CD1c-positive myeloid dendritic cell (primary cell): ENCODE measurements around the gene F11.
"Not testable (repeated sequence)": the region's sequence is repeated elsewhere in the genome, so short reads cannot be mapped to it uniquely, and the experiment has no call there.

Source experiments
- DNase-seq: peaks from one replicate; pipeline ENCODE4 v3.0.0-alpha.2; 2016; ENCODE audit errors: extremely low spot score

F11 gene

GRCh38 chr4:186298031-186298647 lies 32.1 kb downstream of the F11 start:
- DNase-seq: no peak

GRCh38 chr4:186299291-186299690 lies 33.3 kb downstream of the F11 start:
- no peak for DNase-seq

GRCh38 chr4:186300659-186301390 lies 34.8 kb downstream of the F11 start:
- DNase-seq: no peak

- no peak for DNase-seq
Observed at GRCh38 chr4:186304216-186304615, 38.2 kb downstream of the F11 start.

- DNase-seq: no peak
Observed at GRCh38 chr4:186304866-186305505, 39.0 kb downstream of the F11 start.

- no peak for DNase-seq
Observed at GRCh38 chr4:186307497-186307896, 41.5 kb downstream of the F11 start.

- no peak for DNase-seq
Observed at GRCh38 chr4:186307916-186308315, 41.9 kb downstream of the F11 start.

- no peak for DNase-seq
Observed at GRCh38 chr4:186318481-186318880, 52.5 kb downstream of the F11 start.

- not testable (repeated sequence) for DNase-seq
Observed at GRCh38 chr4:186324660-186325059, 58.7 kb downstream of the F11 start.

- no peak for DNase-seq
Observed at GRCh38 chr4:186326391-186326790, 60.4 kb downstream of the F11 start.

GRCh38 chr4:186329372-186329771 lies 63.4 kb downstream of the F11 start:
- DNase-seq: no peak

- no peak for DNase-seq
Observed at GRCh38 chr4:186330368-186330767, 64.4 kb downstream of the F11 start.

- DNase-seq: no peak
Observed at GRCh38 chr4:186335793-186336192, 69.8 kb downstream of the F11 start.
